Hippocampal formation (tissue), 2 donors: Measurements from ENCODE around the gene SEC14L2.
"Not testable (repeated sequence)": the region's sequence is repeated elsewhere in the genome, so short reads cannot be mapped to it uniquely, and the experiment has no call there.

Source experiments
- DNase-seq, 2 donors: peaks; one replicate each; lab custom pipeline; 2025; lab: John Stamatoyannopoulos, UW

Gene SEC14L2

DNA sequence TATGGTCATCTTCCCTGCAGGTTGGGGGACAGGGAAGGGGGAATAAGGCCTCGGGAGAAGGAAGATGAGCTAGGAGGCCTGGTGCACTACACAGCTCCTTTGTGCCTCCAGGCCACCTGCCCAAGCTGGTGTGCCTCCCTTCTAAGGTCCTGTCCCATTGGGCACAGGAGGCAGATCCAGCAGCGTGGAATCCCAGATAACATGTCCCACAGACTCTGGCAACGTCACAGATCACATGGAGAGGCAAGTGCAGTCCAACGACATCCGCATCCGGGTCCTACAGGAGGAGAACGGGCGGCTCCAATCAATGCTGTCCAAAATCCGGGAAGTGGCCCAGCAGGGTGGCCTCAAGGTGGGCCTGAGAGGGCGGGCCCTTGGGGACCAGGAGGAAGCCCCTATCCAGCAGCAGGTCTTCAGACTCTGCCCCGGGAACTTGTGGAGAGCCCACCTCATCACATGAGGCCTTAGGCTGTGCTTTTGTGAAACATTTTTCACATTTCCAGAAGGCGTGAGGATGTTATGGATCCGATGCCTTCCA lies 21.4 kb upstream of the SEC14L2 start:
- no peak for DNase-seq

DNA sequence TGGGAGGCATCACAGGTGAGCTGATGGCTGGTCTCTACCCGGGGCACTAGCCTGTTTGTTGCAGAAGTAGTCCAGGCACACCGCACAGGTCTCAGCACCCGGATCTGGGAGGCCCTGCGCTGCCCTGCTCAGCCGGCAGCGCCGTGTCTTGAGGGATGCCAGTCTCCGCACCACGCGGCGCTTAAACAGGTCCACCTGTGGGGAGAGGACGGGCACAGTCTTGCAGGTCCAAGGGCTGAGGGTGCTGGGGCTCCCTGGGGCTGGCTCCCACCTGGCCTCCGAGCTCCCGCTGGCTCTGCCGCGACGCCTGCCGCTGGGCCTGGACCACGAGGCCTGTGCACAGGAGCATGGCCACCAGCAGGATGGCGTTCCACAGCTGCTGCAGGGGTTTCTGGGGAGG lies 16.8 kb upstream of the SEC14L2 start:
- DNase-seq = no peak

DNA sequence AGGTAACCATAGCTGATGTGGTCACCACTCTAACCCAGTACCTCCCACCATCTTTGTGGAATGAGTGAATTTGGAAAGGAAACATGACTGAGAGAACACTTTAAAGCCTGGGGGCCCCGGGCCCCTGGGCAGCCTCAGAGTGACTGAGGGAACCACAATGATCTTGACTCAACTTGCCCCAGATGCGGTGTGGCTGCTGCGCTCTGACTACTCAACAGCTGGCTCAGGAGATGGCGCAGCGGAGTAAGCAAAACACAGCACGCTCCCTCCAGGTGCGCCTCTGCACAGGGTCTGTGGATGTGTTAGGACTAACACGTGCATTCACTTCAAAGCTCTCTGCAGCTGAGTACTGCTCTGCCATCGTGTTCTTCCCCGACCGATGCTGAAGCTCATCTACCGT lies 15.6 kb upstream of the SEC14L2 start:
- no peak for DNase-seq

DNA sequence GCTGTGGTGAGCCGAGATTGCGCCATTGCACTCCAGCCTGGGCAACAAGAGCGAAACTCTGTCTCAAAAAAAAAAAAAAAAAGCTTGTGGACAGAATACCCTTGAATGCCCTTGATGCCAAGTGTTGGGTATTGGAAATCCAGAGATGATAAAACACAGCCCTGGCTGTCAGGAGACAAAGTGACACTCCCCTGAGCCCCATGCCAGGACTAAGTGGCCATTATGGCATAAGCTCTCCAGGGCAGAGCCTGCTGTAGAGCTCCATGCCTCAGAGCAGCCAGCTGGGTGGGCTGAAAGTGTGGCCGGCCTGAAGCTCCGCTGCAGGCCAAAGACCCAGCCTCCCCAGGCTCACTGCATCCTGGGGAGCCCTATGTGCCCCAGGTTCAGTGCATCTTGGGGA lies 14.5 kb upstream of the SEC14L2 start:
- no peak for DNase-seq

- DNase-seq = no peak
Measured at GRCh38 chr22:30383061-30383460, 13.8 kb upstream of the SEC14L2 start.

DNA sequence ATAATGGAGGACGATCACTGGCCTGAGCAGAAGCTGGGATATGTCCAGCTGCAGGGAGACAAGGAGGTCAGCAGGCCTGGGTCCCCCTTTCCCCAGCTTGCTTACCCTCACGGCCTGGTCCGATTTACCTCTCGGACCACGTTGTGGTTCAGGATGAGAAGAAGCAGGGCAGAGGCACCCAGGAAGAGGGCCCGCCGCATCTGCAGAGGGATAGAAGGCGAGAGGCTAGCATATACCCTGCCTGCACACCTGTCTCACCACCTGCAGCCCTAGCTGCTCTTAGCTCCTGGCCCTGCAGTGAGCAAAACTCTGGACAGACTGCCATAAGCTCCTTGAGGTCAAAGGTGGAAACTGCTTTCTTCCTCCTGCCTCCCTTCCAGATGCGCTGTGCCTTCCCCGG lies 10.9 kb upstream of the SEC14L2 start:
- DNase-seq = no peak

DNA sequence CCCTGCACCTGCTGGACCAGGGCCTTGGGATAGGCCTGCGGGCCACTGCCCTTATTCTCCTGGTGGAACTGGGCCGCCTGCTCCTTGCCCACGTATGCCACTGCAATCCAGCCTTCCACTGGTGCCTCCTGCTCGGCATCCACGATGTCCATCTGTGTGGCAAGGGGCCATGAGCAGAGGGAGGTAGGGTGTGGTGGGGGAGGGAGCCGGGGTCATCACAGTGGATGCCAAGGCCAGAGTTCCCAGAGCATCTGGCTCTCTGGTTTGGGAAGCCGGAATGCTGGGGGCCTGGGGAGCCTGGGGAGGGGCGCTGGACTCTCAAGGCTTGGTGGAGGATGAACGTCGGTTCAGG lies 10.2 kb upstream of the SEC14L2 start:
- DNase-seq = no peak

DNA sequence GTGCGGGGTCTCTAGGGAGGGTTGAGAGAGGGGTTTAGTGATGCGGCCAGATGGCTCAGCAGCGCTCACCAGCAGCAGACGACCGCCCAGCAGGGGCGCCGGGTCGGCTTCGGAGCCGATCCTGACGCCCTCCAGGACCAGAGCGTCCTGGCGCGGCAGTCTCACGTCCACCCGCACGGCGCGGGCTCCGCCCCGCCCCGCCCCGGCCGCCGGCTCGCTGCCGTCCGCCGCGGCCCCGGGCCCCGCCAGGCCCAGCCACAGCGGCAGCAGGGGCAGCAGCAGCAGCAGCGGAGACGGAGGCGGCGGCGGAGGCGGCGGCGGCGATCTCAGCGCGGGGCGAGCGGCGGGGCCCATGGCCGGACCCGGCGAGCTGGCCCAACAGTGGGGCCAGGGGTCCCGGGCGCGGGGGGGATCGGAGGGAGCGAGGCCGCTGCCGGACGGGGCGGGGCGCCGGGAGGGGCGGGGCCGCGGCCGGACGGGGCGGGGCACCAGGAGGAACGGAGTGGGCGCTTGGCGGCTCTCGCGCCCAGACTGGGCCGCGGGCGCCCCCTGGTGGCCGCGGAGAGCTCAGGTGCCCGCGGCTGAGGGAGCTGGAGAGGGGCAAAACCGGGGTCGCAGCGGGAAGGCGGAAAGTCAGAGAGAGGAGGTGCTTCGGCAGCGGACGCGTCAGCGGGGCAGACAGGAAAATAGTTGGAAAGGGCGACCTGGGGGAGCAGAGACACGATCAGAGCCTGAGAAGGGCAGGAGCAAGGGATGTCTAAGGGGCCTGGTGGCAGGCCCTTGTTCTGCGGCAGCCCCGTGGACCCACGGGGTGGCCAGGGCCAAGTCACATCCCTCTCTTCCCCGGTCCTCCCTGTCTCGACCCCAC lies 9.6 kb upstream of the SEC14L2 start, which contains the start of gene RNF215:
Gene RNF215 (minus strand): TSS at position 452 of the 868 bp plus-strand sequence. CDS start 98 bp downstream, at position 354.
- peak; percentile 74 to 76 for DNase-seq

- peak; percentile 61 to 64 for DNase-seq
Measured at GRCh38 chr22:30390974-30391691, 5.7 kb upstream of the SEC14L2 start.

GRCh38 chr22:30392661-30393321 lies 4.0 kb upstream of the SEC14L2 start:
- DNase-seq = no peak

DNA sequence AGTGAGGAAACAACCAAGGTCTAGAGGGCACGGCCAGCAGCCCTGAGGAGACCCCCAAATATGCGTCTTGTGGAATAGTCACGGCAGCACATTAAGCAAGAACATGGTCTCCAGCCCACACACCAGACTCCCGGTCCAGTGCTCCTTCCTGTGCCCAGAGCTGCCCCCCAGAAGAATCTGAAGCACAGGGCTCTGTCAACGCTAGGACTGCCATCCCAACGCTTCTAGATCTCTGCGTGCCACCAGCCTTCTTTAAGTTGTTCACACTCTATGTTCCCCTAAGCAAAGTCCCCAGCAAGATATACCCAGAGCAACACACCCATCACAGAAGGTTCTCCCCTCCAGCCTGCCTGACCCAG lies 3.5 kb upstream of the SEC14L2 start:
- no peak for DNase-seq

DNA sequence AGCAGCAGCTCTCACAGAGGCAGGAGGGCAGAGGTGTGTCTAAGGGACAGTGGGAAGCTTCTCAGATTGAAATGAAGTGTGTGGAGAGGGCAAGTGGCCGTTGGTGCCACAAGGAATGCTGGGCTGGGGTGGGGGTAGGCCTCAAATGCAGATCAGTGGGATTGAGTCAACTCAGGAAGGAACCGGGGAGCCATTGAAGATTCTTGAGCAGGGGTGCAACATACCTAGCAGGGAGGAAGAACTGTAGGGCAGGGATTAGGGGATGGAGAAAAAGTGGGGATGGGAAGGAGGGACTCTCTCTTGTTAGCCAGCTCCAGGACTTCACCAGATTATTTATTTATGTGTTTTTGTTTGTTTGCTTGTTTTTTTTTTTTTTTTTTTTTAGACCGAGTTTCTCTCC lies 2.9 kb upstream of the SEC14L2 start:
- DNase-seq = no peak

DNA sequence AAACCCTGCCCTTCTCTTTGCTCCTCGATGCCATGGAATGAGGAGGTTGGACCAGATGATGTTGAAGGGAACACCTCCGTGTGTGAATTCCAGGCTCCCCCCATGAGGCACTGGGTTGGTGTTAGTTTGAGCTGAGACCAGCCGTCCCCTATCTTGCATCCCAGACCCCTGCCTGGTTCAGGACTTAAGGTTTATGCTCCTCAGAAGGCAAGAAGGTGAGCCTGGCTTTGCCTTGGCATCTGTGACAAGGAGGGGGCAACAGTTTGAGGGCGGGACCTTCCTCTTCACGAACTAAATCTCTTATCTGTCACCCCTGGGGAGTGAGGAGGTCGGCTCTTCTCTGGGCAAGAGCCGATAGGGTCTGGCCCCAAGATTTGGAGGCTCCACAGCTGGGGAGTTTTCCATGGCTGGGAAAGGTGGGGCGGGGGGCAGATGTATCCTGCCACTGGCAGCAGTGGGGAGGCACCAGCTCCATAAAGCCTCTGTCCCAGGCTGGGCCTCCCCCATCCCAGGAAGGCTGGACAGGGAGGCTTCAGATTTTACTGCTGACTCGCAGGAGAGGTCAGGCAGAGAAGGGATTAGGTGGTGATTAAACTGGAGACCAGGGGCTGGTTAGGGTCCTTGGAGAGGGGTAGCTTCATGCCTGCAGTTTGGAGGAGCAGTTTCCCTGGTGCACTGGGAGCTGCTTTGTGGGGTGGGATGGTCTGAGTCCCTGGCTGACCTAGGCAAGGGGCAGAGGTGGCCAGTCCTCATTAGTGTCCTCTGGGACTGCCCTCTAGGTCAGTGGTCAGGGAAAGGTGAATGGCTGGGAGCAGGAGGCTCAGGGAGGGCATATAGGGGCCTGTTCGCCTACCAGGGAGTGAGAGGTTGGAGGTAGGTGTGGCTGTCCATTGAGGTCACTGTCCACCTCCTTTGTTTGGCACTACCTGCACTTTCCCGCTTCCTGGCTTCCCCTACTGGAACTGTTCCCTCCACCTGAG lies 1.1 kb downstream of the SEC14L2 start:
- DNase-seq = no peak

- DNase-seq = no peak
Measured at GRCh38 chr22:30398685-30399680, 2.2 kb downstream of the SEC14L2 start.

GRCh38 chr22:30399718-30400117 lies 2.9 kb downstream of the SEC14L2 start:
- no peak for DNase-seq

DNA sequence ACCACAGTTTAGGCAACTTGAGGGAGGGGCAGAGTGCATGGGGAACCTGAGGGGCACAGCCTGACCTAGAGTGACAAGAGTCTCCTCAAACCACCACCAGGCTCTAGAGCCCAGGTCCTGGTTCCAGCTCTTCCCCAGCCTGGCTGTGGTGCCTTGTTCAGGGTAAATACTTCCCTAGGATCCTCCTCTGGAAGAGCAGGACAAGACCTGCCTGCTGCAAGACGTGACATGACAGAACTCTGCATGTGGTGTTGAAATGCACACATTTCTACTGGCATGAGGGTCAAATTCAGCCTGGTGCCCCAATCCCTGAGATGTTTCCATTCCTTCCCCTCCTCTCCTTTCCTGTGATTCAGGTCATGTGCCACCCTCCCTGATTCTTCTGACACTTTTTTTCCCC lies 3.3 kb downstream of the SEC14L2 start:
- DNase-seq = no peak

DNA sequence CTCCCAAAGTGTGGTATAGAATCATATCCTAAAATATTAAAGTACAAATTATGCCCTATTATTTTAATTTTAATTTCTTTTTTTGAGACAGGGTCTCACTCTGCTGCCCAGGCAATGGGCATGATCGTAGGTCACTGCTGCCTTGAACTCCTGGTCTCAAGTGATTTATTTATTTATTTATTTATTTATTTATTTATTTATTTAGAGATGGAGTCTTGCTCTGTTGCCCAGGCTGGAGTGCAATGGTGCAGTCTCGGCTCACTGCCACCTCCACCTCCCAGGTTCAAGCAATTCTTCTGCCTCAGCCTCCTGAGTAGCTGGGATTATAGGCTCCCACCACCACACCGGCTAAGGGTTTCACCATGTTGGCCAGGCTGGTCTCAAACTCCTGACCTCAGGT lies 4.2 kb downstream of the SEC14L2 start:
- not testable (repeated sequence) for DNase-seq

DNA sequence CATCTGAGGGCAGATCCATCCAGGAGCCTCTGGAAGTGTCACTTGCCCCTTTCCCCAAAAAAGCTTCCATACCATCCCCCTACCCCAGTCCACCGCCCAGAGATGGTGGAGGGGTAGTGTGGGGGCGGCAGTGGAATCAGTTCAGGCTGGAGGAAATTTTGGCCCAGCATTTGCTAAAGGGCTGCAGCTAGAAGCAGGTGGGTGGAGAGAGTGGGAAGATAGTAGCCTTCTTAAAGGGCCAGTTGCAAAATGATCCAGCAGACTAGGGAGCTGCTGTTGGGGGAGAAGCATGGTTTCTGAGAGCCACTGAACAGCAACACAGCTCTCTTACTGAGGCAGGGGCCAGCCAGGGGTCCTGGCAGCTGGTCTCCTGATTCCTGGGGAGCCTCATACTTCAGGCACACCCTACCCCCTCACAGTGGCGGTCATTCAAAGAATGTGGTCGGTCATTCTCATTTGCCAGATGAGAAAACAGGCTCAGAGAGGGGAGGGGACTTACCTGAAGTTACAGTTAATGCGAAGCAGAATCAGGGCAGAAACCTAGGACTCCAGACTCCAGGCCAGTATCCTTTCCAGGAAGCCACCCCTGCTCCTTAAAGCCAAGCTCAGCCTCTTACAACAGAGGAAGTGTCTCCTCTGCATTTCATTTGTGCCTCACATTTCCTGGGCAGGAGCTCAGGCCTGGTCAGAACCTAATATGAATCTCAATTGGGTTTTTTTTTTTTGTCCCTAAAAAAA lies 5.4 kb downstream of the SEC14L2 start:
- DNase-seq = no peak

DNA sequence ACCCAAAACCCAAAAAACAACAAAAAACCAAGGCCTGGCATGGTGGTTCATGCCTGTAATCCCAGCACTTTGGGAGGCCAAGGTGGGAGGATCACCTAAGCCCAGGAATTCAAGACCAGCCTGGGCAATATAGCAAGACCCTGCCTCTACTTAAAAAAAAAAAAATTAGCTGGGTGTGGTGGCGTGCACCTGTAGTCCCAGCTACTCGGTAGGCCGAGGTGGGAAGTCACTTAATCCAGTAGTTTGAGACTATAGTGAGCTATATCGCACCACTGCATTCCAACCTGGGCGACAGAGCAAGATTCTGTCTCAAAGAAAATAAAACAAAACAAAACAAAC lies 5.9 kb downstream of the SEC14L2 start:
- DNase-seq = not testable (repeated sequence)

GRCh38 chr22:30404307-30404706 lies 7.5 kb downstream of the SEC14L2 start:
- DNase-seq = no peak
